Thymus (tissue), 11 donors: Measurements from ENCODE around the gene LHX3. TPM values are rescaled to one million over a fixed set of nuclear protein-coding genes. Genes with fewer than 3 reads are reported as not detected.

ENCODE experiments used
- DNase-seq, 9 donors: peaks; one replicate each; pipeline ENCODE4 v3.0.0-alpha.2; 2013; ENCODE audit warnings: low spot score in 9 of 9, low read depth in 6 of 9, missing footprints in 1 of 9
- H3K27ac ChIP-seq, 2 donors: one replicate each; pipeline ENCODE4 v1.5.1; 2013; ENCODE audit warnings: control low read depth in 1 of 2, low read depth in 1 of 2, low read length in 1 of 2, mild to moderate bottlenecking in 1 of 2, moderate library complexity in 1 of 2
- H3K27me3 ChIP-seq, 2 donors: one replicate each; pipeline ENCODE4 v1.5.1; 2013; ENCODE audit warnings: low read length in 1 of 2; ENCODE audit not compliant: control insufficient read depth in 2 of 2, insufficient read depth in 1 of 2
- H3K36me3 ChIP-seq, 2 donors: one replicate each; pipeline ENCODE4 v1.5.1; 2013; ENCODE audit warnings: low read length in 1 of 2, mild to moderate bottlenecking in 1 of 2, moderate library complexity in 1 of 2; ENCODE audit not compliant: control insufficient read depth in 2 of 2, insufficient read depth in 2 of 2
- H3K4me1 ChIP-seq, 2 donors: one replicate each; pipeline ENCODE4 v1.5.1; 2013; ENCODE audit warnings: low read length in 2 of 2; ENCODE audit not compliant: control insufficient read depth in 2 of 2, insufficient read depth in 2 of 2
- H3K4me3 ChIP-seq, 2 donors: one replicate each; pipeline ENCODE4 v1.5.1; 2013; ENCODE audit warnings: low read length in 2 of 2, control low read depth in 1 of 2, mild to moderate bottlenecking in 1 of 2
- H3K9me3 ChIP-seq, 2 donors: one replicate each; pipeline ENCODE4 v1.5.1; 2013; ENCODE audit warnings: low read length in 1 of 2, mild to moderate bottlenecking in 1 of 2; ENCODE audit not compliant: control insufficient read depth in 2 of 2, insufficient read depth in 1 of 2
- WGBS: extraction: QIAGEN DNeasy Blood & Tissue Kit; methylation state at CpG from one replicate; pipeline ENCODE4 v1.1.7; 2013; 5-methylcytosine and 5-hydroxymethylcytosine counted together
- polyA plus RNA-seq: library from polyadenylated mRNA; stranded (reverse); fragments of 200-250 nt; gene quantifications from one replicate; pipeline ENCODE4 v1.2.3, GENCODE V29; 2013
- total RNA-seq: library from RNA; stranded (reverse); fragments of 120-200 nt; gene quantifications from one replicate; pipeline ENCODE4 v1.2.4, GENCODE V29; 2013
- donor health status: healthy.

LHX3 gene
- total and polyA plus RNA-seq, 2 donors, result 0.09 to 0.23 TPM

GRCh38 chr9:136200424-136200823 is 4.5 kb downstream of the LHX3 start:
- WGBS, result 64% methylated on average over 19 of the region's 19 CpGs
- H3K9me3 ChIP-seq, result peaks cover 0 to 4% of the 10 kb centered on the region in 2 donors
- H3K4me3 ChIP-seq, result no peak overlapping the region
- H3K4me1 ChIP-seq, result no peaks in the 10 kb centered on the region
- H3K36me3 ChIP-seq, result no peaks in the 10 kb centered on the region
- no peak overlapping the region for H3K27ac ChIP-seq
- H3K27me3 ChIP-seq, result peaks cover 97 to 98% of the 10 kb centered on the region in 2 donors
- no peak for DNase-seq

GRCh38 chr9:136199391-136200288 is 5.3 kb downstream of the LHX3 start:
- no peak for DNase-seq
- 20% methylated on average over 71 of the region's 71 CpGs for WGBS
- Histone ChIP-seq H3K9me3 (peaks cover 0 to 4% of the 10 kb centered on the region in 2 donors), H3K4me1 (no peaks in the 10 kb centered on the region), H3K27ac (no peak overlapping the region), H3K36me3 (no peaks in the 10 kb centered on the region), H3K4me3 (no peak overlapping the region), H3K27me3 (peaks cover 97 to 98% of the 10 kb centered on the region in 2 donors)

GRCh38 chr9:136198605-136199083 is 6.3 kb downstream of the LHX3 start:
- DNase-seq, result no peak
- no peaks in the 10 kb centered on the region for H3K36me3 ChIP-seq
- no peak overlapping the region for H3K27ac ChIP-seq
- 4% methylated on average over 62 of the region's 62 CpGs for WGBS
- peaks cover 97% of the 10 kb centered on the region in 2 donors for H3K27me3 ChIP-seq
- no peak overlapping the region for H3K4me3 ChIP-seq
- peaks cover 0 to 4% of the 10 kb centered on the region in 2 donors for H3K9me3 ChIP-seq
- no peaks in the 10 kb centered on the region for H3K4me1 ChIP-seq

- H3K27me3 ChIP-seq, result peaks cover 95 to 97% of the 10 kb centered on the region in 2 donors
- no peak overlapping the region for H3K27ac ChIP-seq
- no peak for DNase-seq
- H3K36me3 ChIP-seq, result no peaks in the 10 kb centered on the region
- H3K9me3 ChIP-seq, result peaks cover 0 to 4% of the 10 kb centered on the region in 2 donors
- WGBS, result 14% methylated on average over 18 of the region's 18 CpGs
- no peak overlapping the region for H3K4me3 ChIP-seq
- no peaks in the 10 kb centered on the region for H3K4me1 ChIP-seq
Measured at GRCh38 chr9:136197930-136198604, 6.9 kb downstream of the LHX3 start.

GRCh38 chr9:136197084-136197875 is 7.6 kb downstream of the LHX3 start:
- Histone ChIP-seq H3K36me3 (no peaks in the 10 kb centered on the region), H3K4me3 (no peak overlapping the region), H3K9me3 (peaks cover 0 to 4% of the 10 kb centered on the region in 2 donors), H3K27me3 (peaks cover 96 to 97% of the 10 kb centered on the region in 2 donors), H3K4me1 (no peaks in the 10 kb centered on the region), H3K27ac (no peak overlapping the region)
- no peak for DNase-seq
- 9% methylated on average over 35 of the region's 35 CpGs for WGBS

GRCh38 chr9:136196404-136197083 is 8.4 kb downstream of the LHX3 start:
- Histone ChIP-seq H3K4me1 (no peaks in the 10 kb centered on the region), H3K36me3 (no peaks in the 10 kb centered on the region), H3K4me3 (no peak overlapping the region), H3K27ac (no peak overlapping the region), H3K27me3 (peaks cover 96 to 97% of the 10 kb centered on the region in 2 donors), H3K9me3 (peaks cover 0 to 4% of the 10 kb centered on the region in 2 donors)
- 4% methylated on average over 16 of the region's 16 CpGs for WGBS
- DNase-seq, result no peak

- DNase-seq, result no peak
- WGBS, result 13% methylated on average over 5 of the region's 5 CpGs
Measured at GRCh38 chr9:136194540-136194939, 10.4 kb downstream of the LHX3 start.

GRCh38 chr9:136193891-136194279 is 11.0 kb downstream of the LHX3 start:
- no peak overlapping the region for H3K4me3 ChIP-seq
- DNase-seq, result no peak
- H3K4me1 ChIP-seq, result no peaks in the 10 kb centered on the region
- no peak overlapping the region for H3K27ac ChIP-seq
- 9% methylated on average over 45 of the region's 45 CpGs for WGBS
- H3K27me3 ChIP-seq, result peaks cover 91 to 97% of the 10 kb centered on the region in 2 donors
- peaks cover 0 to 4% of the 10 kb centered on the region in 2 donors for H3K9me3 ChIP-seq
- H3K36me3 ChIP-seq, result no peaks in the 10 kb centered on the region

More at GRCh38 chr9:136194540-136194939, 10.4 kb downstream of the LHX3 start:
- Histone ChIP-seq H3K27ac (no peak overlapping the region), H3K36me3 (no peaks in the 10 kb centered on the region), H3K27me3 (peaks cover 94 to 96% of the 10 kb centered on the region in 2 donors), H3K4me1 (no peaks in the 10 kb centered on the region), H3K9me3 (peaks cover 0 to 4% of the 10 kb centered on the region in 2 donors), H3K4me3 (no peak overlapping the region)
